Measurements from ENCODE around the gene MIA2.
"Not testable (repeated sequence)": the region's sequence is repeated elsewhere in the genome, so short reads cannot be mapped to it uniquely, and the experiment has no call there.

MIA2 gene

GRCh38 chr14:39266525-39266870 is 32.8 kb downstream of the MIA2 start:
- in situ Hi-C loops (cut with MboI; ENCODE audit: low sequenced_read_pairs): no loop called here

GRCh38 chr14:39266871-39267607 is 33.3 kb downstream of the MIA2 start:
- in situ Hi-C loops (cut with MboI; ENCODE audit: low sequenced_read_pairs): no loop called here

GRCh38 chr14:39267608-39268005 is 33.9 kb downstream of the MIA2 start:
- in situ Hi-C loops (cut with MboI; ENCODE audit: low sequenced_read_pairs): no loop called here

- in situ Hi-C loops (cut with MboI; ENCODE audit: low sequenced_read_pairs): no loop called here
Observed at GRCh38 chr14:39268393-39268792, 34.7 kb downstream of the MIA2 start.

- in situ Hi-C loops (cut with MboI; ENCODE audit: low sequenced_read_pairs): no loop called here
Observed at GRCh38 chr14:39272918-39273317, 39.2 kb downstream of the MIA2 start.

- in situ Hi-C loops (cut with MboI; ENCODE audit: low sequenced_read_pairs): no loop called here
Observed at GRCh38 chr14:39275395-39275794, 41.7 kb downstream of the MIA2 start.

GRCh38 chr14:39276005-39276404 is 42.3 kb downstream of the MIA2 start:
- in situ Hi-C loops (cut with MboI; ENCODE audit: low sequenced_read_pairs): no loop called here

- in situ Hi-C loops (cut with MboI; ENCODE audit: low sequenced_read_pairs): no loop called here
Observed at GRCh38 chr14:39276579-39277114, 42.9 kb downstream of the MIA2 start.

- in situ Hi-C loops (cut with MboI; ENCODE audit: low sequenced_read_pairs): no loop called here
Observed at GRCh38 chr14:39279515-39279914, 45.8 kb downstream of the MIA2 start.

- in situ Hi-C loops (cut with MboI; ENCODE audit: low sequenced_read_pairs): not testable (repeated sequence)
Observed at GRCh38 chr14:39280678-39281077, 47.0 kb downstream of the MIA2 start.

GRCh38 chr14:39289523-39289922 is 55.8 kb downstream of the MIA2 start:
- in situ Hi-C loops (cut with MboI; ENCODE audit: low sequenced_read_pairs): no loop called here

- in situ Hi-C loops (cut with MboI; ENCODE audit: low sequenced_read_pairs): no loop called here
Observed at GRCh38 chr14:39291701-39292100, 58.0 kb downstream of the MIA2 start.

- in situ Hi-C loops (cut with MboI; ENCODE audit: low sequenced_read_pairs): no loop called here
Observed at GRCh38 chr14:39293629-39294028, 59.9 kb downstream of the MIA2 start.

- in situ Hi-C loops (cut with MboI; ENCODE audit: low sequenced_read_pairs): not testable (repeated sequence)
Observed at GRCh38 chr14:39300389-39300788, 66.7 kb downstream of the MIA2 start.

GRCh38 chr14:39302124-39302810 is 68.6 kb downstream of the MIA2 start:
- in situ Hi-C loops (cut with MboI; ENCODE audit: low sequenced_read_pairs): no loop called here

- in situ Hi-C loops (cut with MboI; ENCODE audit: low sequenced_read_pairs): no loop called here
Observed at GRCh38 chr14:39303115-39303514, 69.4 kb downstream of the MIA2 start.

- in situ Hi-C loops (cut with MboI; ENCODE audit: low sequenced_read_pairs): no loop called here
Observed at GRCh38 chr14:39307815-39308214, 74.1 kb downstream of the MIA2 start.

GRCh38 chr14:39310051-39310450 is 76.3 kb downstream of the MIA2 start:
- in situ Hi-C loops (cut with MboI; ENCODE audit: low sequenced_read_pairs): no loop called here

GRCh38 chr14:39315859-39316444 is 82.2 kb downstream of the MIA2 start:
- in situ Hi-C loops (cut with MboI; ENCODE audit: low sequenced_read_pairs): no loop called here

GRCh38 chr14:39316830-39317553 is 83.3 kb downstream of the MIA2 start:
- in situ Hi-C loops (cut with MboI; ENCODE audit: low sequenced_read_pairs): no loop called here

GRCh38 chr14:39318574-39318973 is 84.9 kb downstream of the MIA2 start:
- in situ Hi-C loops (cut with MboI; ENCODE audit: low sequenced_read_pairs): no loop called here

All from HL-60/S4 treated with phorbol 12-myristate 13-acetate at 8.2 ng/mL for 4 days and 3 days (cell line).